Measurements from ENCODE around the gene DHRSX. TPM values are rescaled to one million over a fixed set of nuclear protein-coding genes. Genes with fewer than 3 reads are reported as not detected.

Gene DHRSX
- total and polyA plus RNA-seq, 2 of the 13 experiments (the other 11 are each of a cell fraction or from before 2014, with no cell fraction given): 15.5 to 24.3 TPM

DNA sequence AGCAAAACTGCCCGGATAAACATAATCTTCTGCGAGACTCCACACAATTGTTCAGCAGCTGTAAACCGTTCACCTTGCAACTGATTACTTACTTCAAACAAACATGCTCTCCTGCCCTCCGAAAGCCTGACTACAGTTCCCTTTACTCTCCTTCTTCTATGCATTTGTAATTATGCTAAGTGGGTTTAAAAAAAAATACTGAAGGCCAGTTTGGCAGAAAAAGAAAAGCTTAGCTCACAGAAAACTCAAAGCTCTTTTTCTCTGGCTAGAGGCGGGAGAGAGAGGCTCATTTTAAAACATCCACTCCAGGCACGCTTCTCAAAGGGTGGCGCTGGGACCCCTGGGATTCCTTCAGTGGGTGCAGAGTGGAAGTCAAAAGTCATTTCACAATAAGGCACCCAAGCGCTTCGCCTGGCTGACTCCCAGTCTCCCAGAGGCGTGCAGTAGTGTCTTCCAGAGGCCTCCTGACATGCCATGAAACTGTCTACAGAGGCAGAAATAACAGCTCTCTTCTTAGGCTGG is 1.9 kb downstream of the DHRSX start (continued):
- TF ChIP-seq RFX3 (CRISPR knock-in tag; IDR thresholded peaks at IDR 0.05): no peak

DNA sequence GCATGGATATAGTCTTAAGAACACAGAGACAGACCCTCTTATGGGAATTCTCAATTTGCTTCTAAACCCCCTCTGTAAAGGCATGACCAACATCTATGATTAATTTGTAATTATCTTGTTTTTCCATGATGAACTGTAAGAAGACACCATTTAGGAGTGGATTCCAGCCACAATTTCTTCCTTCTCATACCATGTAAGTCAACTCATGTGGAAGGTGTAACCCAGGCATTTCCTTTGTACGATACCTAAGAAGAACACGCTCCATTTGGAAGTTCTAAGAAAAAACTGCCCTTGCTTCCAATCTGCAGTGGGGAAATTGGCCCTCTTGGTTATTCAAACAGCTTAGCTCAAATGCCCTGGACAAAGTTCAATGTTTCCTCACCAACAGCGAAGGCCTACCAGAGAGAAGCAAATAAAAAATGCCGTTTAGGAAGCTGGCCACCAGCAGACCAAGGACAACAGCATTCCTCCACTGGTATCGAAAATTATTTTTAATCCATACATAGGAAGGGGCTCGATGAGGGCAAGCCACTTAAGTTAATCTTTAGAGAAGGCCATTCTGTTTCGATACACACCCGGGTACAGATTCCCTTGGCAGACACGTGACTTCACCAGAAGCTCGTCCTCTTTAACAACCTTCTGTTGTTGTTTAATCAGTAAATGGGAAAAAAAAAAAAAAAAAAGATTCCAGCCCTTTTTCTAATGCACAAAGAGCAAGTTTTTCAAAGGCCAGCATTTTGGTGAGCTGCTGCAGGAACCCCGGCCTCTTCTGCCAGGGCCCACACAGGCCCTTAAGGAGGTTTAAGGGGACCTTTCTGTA is 2.6 kb downstream of the DHRSX start:
- FAIRE-seq (peak; percentile 99), DNase-seq (ENCODE audit: low spot score) (peak; percentile 97), ATAC-seq (peak; percentile 83)
- H4K20me1 ChIP-seq (ENCODE audit: insufficient read depth, low read length): no peaks in the 10 kb centered on the region
- H3K9ac ChIP-seq (ENCODE audit: insufficient read depth, low read depth, low read length): peak overlapping the region; percentile 89
- peaks cover 2 to 4% of the 10 kb centered on the region in 2 experiments; a peak in 2 of 5 replicates for H3K36me3 ChIP-seq (replicated peaks in 1 of 2; ENCODE audit: control insufficient read depth in 1 of 2, insufficient read depth in 2 of 2, low read length in 2 of 2)
- H3K4me2 ChIP-seq (ENCODE audit: low read depth, low read length): peak overlapping the region; percentile 87
- H3K9me3 ChIP-seq (ENCODE audit: low read length): no peaks in the 10 kb centered on the region
- H3K27ac ChIP-seq (ENCODE audit: extremely low read length, insufficient read depth, low read length): peak overlapping the region; percentile 92
- no TSS peak for BruUV-seq (replicated peaks)
- H3K4me1 ChIP-seq (ENCODE audit: insufficient read depth, low read length): peaks cover 55% of the 10 kb centered on the region
- peaks cover 57% of the 10 kb centered on the region for H3K79me2 ChIP-seq (ENCODE audit: insufficient read depth, low read length)
- H3K27me3 ChIP-seq (ENCODE audit: control insufficient read depth in 1 of 2, insufficient read depth in 2 of 2, low read length in 2 of 2): no peaks in the 10 kb centered on the region; a peak in 1 of 5 replicates
- H3K4me3 ChIP-seq (replicated peaks in 1 of 3; ENCODE audit: insufficient read depth in 1 of 3, low read depth in 2 of 3, low read length in 3 of 3): peak overlapping the region; percentile 87 to 99 (median 91)
- under 1% methylated on average over 11 of the region's 11 CpGs for WGBS (ENCODE audit: low lambda C conversion rate)
- no peak overlapping the region for H2AFZ ChIP-seq (ENCODE audit: low read length)
- intact Hi-C loops (cut with micrococcal nuclease; ENCODE audit: unreplicated experiment) (loop anchor here (5.0 kb wide), 1 partner anchor 96 kb away; no protein-coding TSS in a partner anchor), in situ Hi-C loops (cut with HindIII; ENCODE audit: extremely low pct_ligation_motif_present, low pct_unique_long_range_greater_than_20kb) (no loop called here)
- ChIA-PET POLR2A (no interaction called here), CTCF (ENCODE audit: low intra/inter-chr PET ratio, low total read pairs) (no interaction called here)
- TF ChIP-seq JDP2 (CRISPR knock-in tag; IDR thresholded peaks at IDR 0.05; ENCODE audit: borderline replicate concordance) (no peak), SMARCC2 (IDR thresholded peaks at IDR 0.05) (no peak), YY1 (IDR thresholded peaks at IDR 0.05; ENCODE audit: insufficient read depth, insufficient replicate concordance, low read depth, low read length) (peak; percentile 21), STAT5B (CRISPR knock-in tag; IDR thresholded peaks at IDR 0.05) (no peak), ZNF724P (CRISPR knock-in tag; IDR thresholded peaks at IDR 0.05; ENCODE audit: borderline replicate concordance) (no peak), HMGA1 (CRISPR knock-in tag; conservative IDR thresholded peaks at IDR 0.05) (no peak), KLF12 (CRISPR knock-in tag; IDR thresholded peaks at IDR 0.05; ENCODE audit: borderline replicate concordance) (no peak), RBAK (CRISPR knock-in tag; IDR thresholded peaks at IDR 0.05) (no peak), ZFP41 (CRISPR knock-in tag; IDR thresholded peaks at IDR 0.05; ENCODE audit: borderline replicate concordance) (no peak), DPF2 (CRISPR knock-in tag; IDR thresholded peaks at IDR 0.05; ENCODE audit: borderline replicate concordance, low read depth) (peak; percentile 73), ZFP36L2 (CRISPR knock-in tag; IDR thresholded peaks at IDR 0.05) (no peak), MYC (CRISPR knock-in tag; IDR thresholded peaks at IDR 0.05; ENCODE audit: borderline replicate concordance) (no peak; the same call in 1 of the 2 replicates), ZNF761 (CRISPR knock-in tag; conservative IDR thresholded peaks at IDR 0.05) (no peak), ZNF484 (CRISPR knock-in tag; IDR thresholded peaks at IDR 0.05; ENCODE audit: borderline replicate concordance, low read depth) (no peak), POLR2AphosphoS5 (IDR thresholded peaks at IDR 0.05; ENCODE audit: low read depth, low read length) (peak; percentile 38; the same call in 1 of the 2 replicates)
- TF ChIP-seq, protein P1, sequence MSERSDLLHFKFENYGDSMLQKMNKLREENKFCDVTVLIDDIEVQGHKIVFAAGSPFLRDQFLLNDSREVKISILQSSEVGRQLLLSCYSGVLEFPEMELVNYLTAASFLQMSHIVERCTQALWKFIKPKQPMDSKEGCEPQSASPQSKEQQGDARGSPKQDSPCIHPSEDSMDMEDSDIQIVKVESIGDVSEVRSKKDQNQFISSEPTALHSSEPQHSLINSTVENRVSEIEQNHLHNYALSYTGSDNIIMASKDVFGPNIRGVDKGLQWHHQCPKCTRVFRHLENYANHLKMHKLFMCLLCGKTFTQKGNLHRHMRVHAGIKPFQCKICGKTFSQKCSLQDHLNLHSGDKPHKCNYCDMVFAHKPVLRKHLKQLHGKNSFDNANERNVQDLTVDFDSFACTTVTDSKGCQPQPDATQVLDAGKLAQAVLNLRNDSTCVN (CRISPR knock-in tag; IDR thresholded peaks at IDR 0.05; ENCODE audit: borderline replicate concordance): no peak
- TF ChIP-seq, protein P2, sequence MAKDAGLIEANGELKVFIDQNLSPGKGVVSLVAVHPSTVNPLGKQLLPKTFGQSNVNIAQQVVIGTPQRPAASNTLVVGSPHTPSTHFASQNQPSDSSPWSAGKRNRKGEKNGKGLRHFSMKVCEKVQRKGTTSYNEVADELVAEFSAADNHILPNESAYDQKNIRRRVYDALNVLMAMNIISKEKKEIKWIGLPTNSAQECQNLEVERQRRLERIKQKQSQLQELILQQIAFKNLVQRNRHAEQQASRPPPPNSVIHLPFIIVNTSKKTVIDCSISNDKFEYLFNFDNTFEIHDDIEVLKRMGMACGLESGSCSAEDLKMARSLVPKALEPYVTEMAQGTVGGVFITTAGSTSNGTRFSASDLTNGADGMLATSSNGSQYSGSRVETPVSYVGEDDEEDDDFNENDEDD (CRISPR knock-in tag; IDR thresholded peaks at IDR 0.05; ENCODE audit: borderline replicate concordance): no peak
- TF ChIP-seq, protein P3, sequence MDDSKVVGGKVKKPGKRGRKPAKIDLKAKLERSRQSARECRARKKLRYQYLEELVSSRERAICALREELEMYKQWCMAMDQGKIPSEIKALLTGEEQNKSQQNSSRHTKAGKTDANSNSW (CRISPR knock-in tag; IDR thresholded peaks at IDR 0.05; ENCODE audit: borderline replicate concordance): no peak

Data from HepG2 (cell line).